Lung (tissue), 12 donors: ENCODE results near the gene PSMA2. TPM values are rescaled to one million over a fixed set of nuclear protein-coding genes. Genes with fewer than 3 reads are reported as not detected.

ENCODE experiments used
- ATAC-seq: fragments of 200-7000 bp; cut with Tn5 transposase; one replicate; pipeline ENCODE4 v1.9.1; 2020; ENCODE audit warnings: moderate number of reproducible peaks; ENCODE audit not compliant: insufficient read depth, low FRiP score
- DNase-seq, 3 donors: peaks; one replicate each; pipeline ENCODE4 v3.0.0-alpha.2; 2013 to 2017
- H3K27ac ChIP-seq, 2 donors: one replicate each; pipeline ENCODE4 v1.5.1; 2013; ENCODE audit warnings: mild to moderate bottlenecking in 2 of 2, moderate library complexity in 2 of 2, control low read depth in 1 of 2, inconsistent platforms in 1 of 2, low read depth in 1 of 2, low read length in 1 of 2
- H3K27me3 ChIP-seq, 3 donors: one replicate each; pipeline ENCODE4 v1.5.1; 2013; ENCODE audit warnings: low read length in 2 of 3; ENCODE audit not compliant: control insufficient read depth in 3 of 3, insufficient read depth in 3 of 3
- H3K36me3 ChIP-seq, 4 donors: one replicate each; pipeline ENCODE4 v1.5.1; 2013; ENCODE audit warnings: low read length in 4 of 4, mild to moderate bottlenecking in 1 of 4, moderate library complexity in 1 of 4; ENCODE audit not compliant: control insufficient read depth in 4 of 4, insufficient read depth in 4 of 4
- H3K4me1 ChIP-seq, 5 donors: one replicate each; pipeline ENCODE4 v1.5.1; 2013; ENCODE audit warnings: low read length in 5 of 5, mild to moderate bottlenecking in 2 of 5, moderate library complexity in 1 of 5; ENCODE audit not compliant: control insufficient read depth in 5 of 5, insufficient read depth in 5 of 5
- H3K4me3 ChIP-seq: one replicate; pipeline ENCODE4 v1.5.1; 2013; ENCODE audit warnings: mild to moderate bottlenecking, control low read depth, moderate library complexity
- H3K9ac ChIP-seq, 2 donors: one replicate each; pipeline ENCODE4 v1.5.1; 2013; ENCODE audit warnings: low read length in 2 of 2, control low read depth in 1 of 2; ENCODE audit not compliant: insufficient read depth in 1 of 2
- H3K9me3 ChIP-seq, 4 donors: one replicate each; pipeline ENCODE4 v1.5.1; 2013; ENCODE audit warnings: low read length in 3 of 4, mild to moderate bottlenecking in 1 of 4, moderate library complexity in 1 of 4; ENCODE audit not compliant: control insufficient read depth in 4 of 4, insufficient read depth in 3 of 4
- WGBS, 2 donors: extraction: QIAGEN DNeasy Blood & Tissue Kit; methylation state at CpG; one replicate each; pipeline ENCODE4 v1.1.7; 2013; 5-methylcytosine and 5-hydroxymethylcytosine counted together
- polyA plus RNA-seq, 2 donors: library from polyadenylated mRNA; stranded (reverse); fragments of 200-250 nt; gene quantifications; one replicate each; pipeline ENCODE4 v1.2.1, GENCODE V29; 2013
- total RNA-seq, 2 donors: library from RNA; depleted of rRNA in 1 of 2; stranded (reverse); fragments of >200 nt in 1 of 2; gene quantifications; one replicate each; pipeline ENCODE4 v1.2.1, GENCODE V29; 2014 to 2021
- TF ChIP-seq, protein P1 (sequence below): IDR thresholded peaks from 2 replicates; pipeline ENCODE4 v1.5.1; 2012; ENCODE audit warnings: mild to moderate bottlenecking; ENCODE audit errors: control extremely low read depth, extremely low read depth
- donor health status: control.
- donor health status: control.
- donor health status: Bipolar disorder and iron deficiency.
- donor health status: healthy.
- donor health status: DM: yes; HTN: yes; CAD: no.

The PSMA2 gene
- total and polyA plus RNA-seq, 4 donors = 41.0 to 125 (median 97.8) TPM

DNA sequence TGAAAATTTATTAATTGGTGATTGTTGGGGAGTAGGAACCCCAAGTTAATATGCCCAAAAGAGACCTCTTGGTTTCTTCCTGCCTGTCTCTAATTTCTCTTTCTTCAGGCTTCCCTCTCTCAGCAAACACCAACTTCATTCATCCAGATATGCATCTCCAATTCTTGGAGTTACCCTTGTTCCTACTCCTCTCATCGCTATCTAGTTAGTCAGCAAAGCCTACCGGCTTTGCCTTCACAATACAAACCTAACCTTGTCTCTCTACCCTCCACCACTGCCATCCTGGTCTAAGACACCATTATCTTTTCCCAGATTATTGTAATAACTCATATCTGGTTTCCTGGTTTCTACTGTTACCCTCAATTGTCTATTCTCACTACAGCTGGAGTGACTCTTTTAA lies 48.1 kb upstream of the PSMA2 start:
- Histone ChIP-seq H3K9me3 (peaks cover 0 to 7% (median 2%) of the 10 kb centered on the region in 4 donors), H3K9ac (no peak overlapping the region), H3K27me3 (no peaks in the 10 kb centered on the region), H3K4me1 (peaks cover 0 to 8% (median 0%) of the 10 kb centered on the region in 5 donors), H3K36me3 (no peaks in the 10 kb centered on the region), H3K4me3 (no peak overlapping the region), H3K27ac (no peak overlapping the region)
- no peak for ATAC-seq
- 50 to 97% methylated on average over 2 of the region's 2 CpGs for WGBS, 2 donors
- no peak for DNase-seq
- TF ChIP-seq, protein P1, sequence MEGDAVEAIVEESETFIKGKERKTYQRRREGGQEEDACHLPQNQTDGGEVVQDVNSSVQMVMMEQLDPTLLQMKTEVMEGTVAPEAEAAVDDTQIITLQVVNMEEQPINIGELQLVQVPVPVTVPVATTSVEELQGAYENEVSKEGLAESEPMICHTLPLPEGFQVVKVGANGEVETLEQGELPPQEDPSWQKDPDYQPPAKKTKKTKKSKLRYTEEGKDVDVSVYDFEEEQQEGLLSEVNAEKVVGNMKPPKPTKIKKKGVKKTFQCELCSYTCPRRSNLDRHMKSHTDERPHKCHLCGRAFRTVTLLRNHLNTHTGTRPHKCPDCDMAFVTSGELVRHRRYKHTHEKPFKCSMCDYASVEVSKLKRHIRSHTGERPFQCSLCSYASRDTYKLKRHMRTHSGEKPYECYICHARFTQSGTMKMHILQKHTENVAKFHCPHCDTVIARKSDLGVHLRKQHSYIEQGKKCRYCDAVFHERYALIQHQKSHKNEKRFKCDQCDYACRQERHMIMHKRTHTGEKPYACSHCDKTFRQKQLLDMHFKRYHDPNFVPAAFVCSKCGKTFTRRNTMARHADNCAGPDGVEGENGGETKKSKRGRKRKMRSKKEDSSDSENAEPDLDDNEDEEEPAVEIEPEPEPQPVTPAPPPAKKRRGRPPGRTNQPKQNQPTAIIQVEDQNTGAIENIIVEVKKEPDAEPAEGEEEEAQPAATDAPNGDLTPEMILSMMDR = no peak

DNA sequence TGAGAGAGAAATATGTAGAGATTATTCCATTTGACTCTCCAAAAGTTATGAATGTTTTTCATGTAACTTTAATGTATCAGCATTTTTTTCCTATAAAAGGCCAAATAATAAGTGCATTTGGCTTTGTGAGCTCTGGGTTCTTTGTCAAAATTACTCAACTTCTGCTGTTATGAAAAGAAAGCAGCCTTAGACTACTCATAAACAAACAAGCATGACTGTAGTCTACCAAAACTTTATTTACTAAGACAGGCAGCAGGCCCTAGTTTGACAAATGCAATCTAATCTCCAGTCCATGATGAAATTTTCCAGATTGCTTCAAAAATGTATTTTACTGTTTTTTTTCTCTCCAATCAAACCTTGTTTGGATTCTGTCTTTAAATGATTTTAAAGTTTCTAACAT lies 46.5 kb upstream of the PSMA2 start:
- Histone ChIP-seq H3K4me1 (peaks cover 0 to 8% (median 0%) of the 10 kb centered on the region in 5 donors), H3K36me3 (no peaks in the 10 kb centered on the region), H3K27me3 (no peaks in the 10 kb centered on the region), H3K4me3 (no peak overlapping the region), H3K9ac (no peak overlapping the region), H3K9me3 (peaks cover 0 to 2% (median under 1%) of the 10 kb centered on the region in 4 donors), H3K27ac (no peak overlapping the region)
- peak in 2 of 3 donors; percentile 25 to 71 for DNase-seq
- no peak for ATAC-seq
- TF ChIP-seq, protein P1 = no peak

DNA sequence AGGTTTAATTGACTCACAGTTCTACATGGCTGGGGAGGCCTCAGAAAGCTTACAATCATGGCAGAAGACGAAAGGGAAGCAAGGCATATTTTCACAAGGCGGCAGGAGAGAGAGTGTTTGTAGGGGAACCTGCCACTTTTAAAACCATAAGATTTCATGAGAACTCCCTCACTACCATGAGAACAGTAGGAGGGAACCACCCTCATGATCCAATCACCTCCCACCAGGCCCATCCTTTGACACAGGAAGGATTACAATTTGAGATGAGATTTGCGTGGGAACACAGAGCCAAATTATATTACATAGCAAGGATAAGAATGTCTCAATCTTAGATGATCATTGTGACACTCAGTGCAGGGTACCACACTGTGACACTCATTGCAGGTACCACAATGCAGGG lies 44.4 kb upstream of the PSMA2 start:
- DNase-seq (no peak), ATAC-seq (no peak)
- no peak overlapping the region for H3K27ac ChIP-seq
- no peak overlapping the region for H3K9ac ChIP-seq
- H3K9me3 ChIP-seq = no peaks in the 10 kb centered on the region
- TF ChIP-seq, protein P1 = no peak
- no peak overlapping the region for H3K4me3 ChIP-seq
- WGBS, 2 donors = 87 to 94% methylated on average over 3 of the region's 3 CpGs
- H3K27me3 ChIP-seq = no peaks in the 10 kb centered on the region
- no peaks in the 10 kb centered on the region for H3K36me3 ChIP-seq
- peaks cover 0 to 16% (median 5%) of the 10 kb centered on the region in 5 donors for H3K4me1 ChIP-seq
